Chondrocyte (in vitro differentiated cells): Measurements from ENCODE around the gene GPATCH1. TPM values are rescaled to one million over a fixed set of nuclear protein-coding genes. Genes with fewer than 3 reads are reported as not detected.
"Not testable (repeated sequence)": the region's sequence is repeated elsewhere in the genome, so short reads cannot be mapped to it uniquely, and the experiment has no call there.

ENCODE experiments used
- DNase-seq: peaks from one replicate; pipeline ENCODE4 v3.0.0; 2021; ENCODE audit warnings: mixed read lengths, low spot score
- H3K27ac Mint-ChIP-seq: one replicate; pipeline ENCODE4 v1.8.0; 2021; ENCODE audit warnings: mild to moderate bottlenecking, moderate library complexity, mixed read lengths; ENCODE audit not compliant: unreplicated experiment
- H3K27me3 Mint-ChIP-seq: 2 replicates; pipeline ENCODE4 v1.8.0; 2021; ENCODE audit warnings: low read depth, mixed read lengths
- H3K36me3 Mint-ChIP-seq: 2 replicates; pipeline ENCODE4 v1.8.0; 2021; ENCODE audit warnings: low read depth, mixed read lengths
- H3K4me1 Mint-ChIP-seq: 2 replicates; pipeline ENCODE4 v1.8.0; 2021; ENCODE audit warnings: low read depth, mild to moderate bottlenecking, mixed read lengths
- H3K4me3 Mint-ChIP-seq: one replicate; pipeline ENCODE4 v1.8.0; 2021; ENCODE audit warnings: mild to moderate bottlenecking, moderate library complexity, mixed read lengths; ENCODE audit not compliant: unreplicated experiment
- H3K9me3 Mint-ChIP-seq: 2 replicates; pipeline ENCODE4 v1.8.0; 2021; ENCODE audit warnings: low read depth, mixed read lengths
- long read RNA-seq: library from polyadenylated mRNA; stranded (forward); transcript quantifications from one replicate; pipeline ENCODE4 v2.0.0, GENCODE V29; 2021
- total RNA-seq: library from RNA; stranded (reverse); gene quantifications from 3 replicates; pipeline ENCODE4 v1.2.1, GENCODE V29; 2021
- TF ChIP-seq, protein P1 (sequence below): fragments of 200-600 bp; sonication (generic); IDR thresholded peaks from 2 replicates; pipeline ENCODE4 v1.5.0; 2021; ENCODE audit warnings: antibody characterized with exemption, mild to moderate bottlenecking, moderate library complexity

The GPATCH1 gene, protein sequence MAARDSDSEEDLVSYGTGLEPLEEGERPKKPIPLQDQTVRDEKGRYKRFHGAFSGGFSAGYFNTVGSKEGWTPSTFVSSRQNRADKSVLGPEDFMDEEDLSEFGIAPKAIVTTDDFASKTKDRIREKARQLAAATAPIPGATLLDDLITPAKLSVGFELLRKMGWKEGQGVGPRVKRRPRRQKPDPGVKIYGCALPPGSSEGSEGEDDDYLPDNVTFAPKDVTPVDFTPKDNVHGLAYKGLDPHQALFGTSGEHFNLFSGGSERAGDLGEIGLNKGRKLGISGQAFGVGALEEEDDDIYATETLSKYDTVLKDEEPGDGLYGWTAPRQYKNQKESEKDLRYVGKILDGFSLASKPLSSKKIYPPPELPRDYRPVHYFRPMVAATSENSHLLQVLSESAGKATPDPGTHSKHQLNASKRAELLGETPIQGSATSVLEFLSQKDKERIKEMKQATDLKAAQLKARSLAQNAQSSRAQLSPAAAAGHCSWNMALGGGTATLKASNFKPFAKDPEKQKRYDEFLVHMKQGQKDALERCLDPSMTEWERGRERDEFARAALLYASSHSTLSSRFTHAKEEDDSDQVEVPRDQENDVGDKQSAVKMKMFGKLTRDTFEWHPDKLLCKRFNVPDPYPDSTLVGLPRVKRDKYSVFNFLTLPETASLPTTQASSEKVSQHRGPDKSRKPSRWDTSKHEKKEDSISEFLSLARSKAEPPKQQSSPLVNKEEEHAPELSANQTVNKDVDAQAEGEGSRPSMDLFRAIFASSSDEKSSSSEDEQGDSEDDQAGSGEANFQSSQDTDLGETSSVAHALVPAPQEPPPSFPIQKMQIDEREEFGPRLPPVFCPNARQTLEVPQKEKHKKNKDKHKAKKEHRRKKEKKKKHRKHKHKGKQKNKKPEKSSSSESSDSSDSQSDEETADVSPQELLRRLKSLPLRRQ
- total RNA-seq: 6.3 to 8.7 TPM (median 7.1 TPM) in 3 replicates
- long read RNA-seq, transcript GPATCH1-201 (20 exons, 3,492 nt): major isoform, 16 of 18 reads
- long read RNA-seq, partial matches to known transcripts: 2 of 18 reads
- long read RNA-seq, other reads (novel, unspliced or antisense): 0 of 18 reads

GRCh38 chr19:33080761-33081681 lies at the start of gene GPATCH1:
Gene GPATCH1, plus strand, starts transcription at chr19:33081181. Its CDS starts 13 bp downstream, at chr19:33081194.
- DNase-seq: peak; percentile 97
- H3K4me1 Mint-ChIP-seq: peaks cover 26% of the 10 kb centered on the region
- no peaks in the 10 kb centered on the region for H3K27me3 Mint-ChIP-seq
- H3K4me3 Mint-ChIP-seq: peak within 1 kb of the TSS; percentile 92
- no peaks in the 10 kb centered on the region for H3K36me3 Mint-ChIP-seq
- H3K27ac Mint-ChIP-seq: peak within 1 kb of the TSS; percentile 90
- no peaks in the 10 kb centered on the region for H3K9me3 Mint-ChIP-seq
- TF ChIP-seq, protein P1, sequence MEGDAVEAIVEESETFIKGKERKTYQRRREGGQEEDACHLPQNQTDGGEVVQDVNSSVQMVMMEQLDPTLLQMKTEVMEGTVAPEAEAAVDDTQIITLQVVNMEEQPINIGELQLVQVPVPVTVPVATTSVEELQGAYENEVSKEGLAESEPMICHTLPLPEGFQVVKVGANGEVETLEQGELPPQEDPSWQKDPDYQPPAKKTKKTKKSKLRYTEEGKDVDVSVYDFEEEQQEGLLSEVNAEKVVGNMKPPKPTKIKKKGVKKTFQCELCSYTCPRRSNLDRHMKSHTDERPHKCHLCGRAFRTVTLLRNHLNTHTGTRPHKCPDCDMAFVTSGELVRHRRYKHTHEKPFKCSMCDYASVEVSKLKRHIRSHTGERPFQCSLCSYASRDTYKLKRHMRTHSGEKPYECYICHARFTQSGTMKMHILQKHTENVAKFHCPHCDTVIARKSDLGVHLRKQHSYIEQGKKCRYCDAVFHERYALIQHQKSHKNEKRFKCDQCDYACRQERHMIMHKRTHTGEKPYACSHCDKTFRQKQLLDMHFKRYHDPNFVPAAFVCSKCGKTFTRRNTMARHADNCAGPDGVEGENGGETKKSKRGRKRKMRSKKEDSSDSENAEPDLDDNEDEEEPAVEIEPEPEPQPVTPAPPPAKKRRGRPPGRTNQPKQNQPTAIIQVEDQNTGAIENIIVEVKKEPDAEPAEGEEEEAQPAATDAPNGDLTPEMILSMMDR: no peak

- Mint-ChIP-seq H3K9me3 (peaks cover 9% of the 10 kb centered on the region), H3K4me3 (no peak overlapping the region), H3K27ac (no peak overlapping the region), H3K36me3 (peaks cover 3% of the 10 kb centered on the region), H3K27me3 (no peaks in the 10 kb centered on the region), H3K4me1 (no peaks in the 10 kb centered on the region)
- TF ChIP-seq, protein P1: no peak
- no peak for DNase-seq
Measured at GRCh38 chr19:33032218-33032781, 48.7 kb upstream of the GPATCH1 start.

GRCh38 chr19:33035461-33035860 lies 45.5 kb upstream of the GPATCH1 start:
- Mint-ChIP-seq H3K36me3 (peaks cover 2% of the 10 kb centered on the region), H3K27me3 (no peaks in the 10 kb centered on the region), H3K4me3 (no peak overlapping the region), H3K9me3 (no peaks in the 10 kb centered on the region), H3K4me1 (no peaks in the 10 kb centered on the region), H3K27ac (no peak overlapping the region)
- no peak for DNase-seq
- TF ChIP-seq, protein P1: no peak

DNA sequence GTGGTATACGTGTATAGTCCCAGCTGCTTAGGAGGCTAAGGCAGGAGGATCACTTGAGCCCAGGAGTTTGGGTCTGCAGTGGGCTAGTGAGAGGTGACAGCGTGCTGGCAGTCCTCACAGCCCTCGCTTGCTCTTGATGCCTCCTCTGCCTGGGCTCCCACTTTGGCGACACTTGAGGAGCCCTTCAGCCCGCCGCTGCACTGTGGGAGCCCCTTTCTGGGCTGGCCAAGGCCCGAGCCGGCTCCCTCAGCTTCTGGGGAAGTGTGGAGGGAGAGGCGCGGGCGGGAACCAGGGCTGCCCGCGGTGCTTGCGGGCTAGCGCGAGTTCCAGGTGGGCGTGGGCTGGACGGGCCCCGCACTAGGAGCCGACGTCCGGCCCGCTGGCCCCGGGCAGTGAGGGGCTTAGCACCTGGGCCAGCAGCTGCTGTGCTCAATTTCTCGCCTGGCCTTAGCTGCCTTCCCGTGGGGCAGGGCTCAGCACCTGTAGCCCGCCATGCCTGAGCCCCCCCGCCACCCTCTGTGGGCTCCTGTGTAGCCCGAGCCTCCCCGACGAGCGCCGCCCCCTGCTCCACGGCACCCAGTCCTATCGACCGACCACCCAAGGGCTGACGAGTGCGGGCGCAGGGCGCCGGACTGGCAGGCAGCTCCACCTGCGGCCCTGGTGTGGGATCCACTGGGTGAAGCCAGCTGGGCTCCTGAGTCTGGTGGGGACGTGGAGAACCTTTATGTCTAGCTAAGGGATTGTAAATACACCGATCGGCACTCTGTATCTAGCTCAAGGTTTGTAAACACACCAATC lies 44.4 kb upstream of the GPATCH1 start:
- H3K36me3 Mint-ChIP-seq, H3K9me3 Mint-ChIP-seq, DNase-seq, H3K4me3 Mint-ChIP-seq, H3K4me1 Mint-ChIP-seq, H3K27ac Mint-ChIP-seq, H3K27me3 Mint-ChIP-seq: not testable (repeated sequence)

GRCh38 chr19:33037168-33038025 lies 43.6 kb upstream of the GPATCH1 start:
- not testable (repeated sequence) for H3K27ac Mint-ChIP-seq, H3K4me3 Mint-ChIP-seq

More at GRCh38 chr19:33037168-33038025, 43.6 kb upstream of the GPATCH1 start:
- not testable (repeated sequence) for DNase-seq, H3K36me3 Mint-ChIP-seq, H3K4me1 Mint-ChIP-seq, H3K9me3 Mint-ChIP-seq, H3K27me3 Mint-ChIP-seq
